NCI-H2196 treated with DMSO at 0.1 percent for 48 hours (cell line): ENCODE data around the gene NR4A3.

Experiments used
- DNase-seq: peaks from one replicate; lab custom pipeline; 2025; ENCODE audit not compliant: unreplicated experiment; lab: John Stamatoyannopoulos, UW

NR4A3 gene

DNA sequence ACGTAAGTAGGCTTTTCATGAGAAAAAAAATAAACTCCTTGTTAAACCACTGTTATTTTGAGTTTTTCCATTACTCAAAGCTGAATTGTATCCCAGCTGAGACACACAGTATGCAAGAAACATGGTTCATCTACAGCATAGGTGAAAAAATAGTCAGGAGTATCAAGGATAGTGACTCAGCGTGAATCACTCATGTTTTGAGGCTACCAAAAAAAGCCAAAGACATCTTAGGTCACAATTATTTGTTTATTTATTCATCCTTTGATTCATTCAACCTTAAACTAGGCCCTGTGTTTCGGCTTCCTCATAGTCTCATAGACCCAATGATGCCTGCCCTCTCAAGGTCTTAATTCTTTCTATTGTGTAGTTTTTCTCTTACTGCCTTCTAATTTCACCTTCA is 51.8 kb downstream of the NR4A3 start:
- DNase-seq: no peak

DNA sequence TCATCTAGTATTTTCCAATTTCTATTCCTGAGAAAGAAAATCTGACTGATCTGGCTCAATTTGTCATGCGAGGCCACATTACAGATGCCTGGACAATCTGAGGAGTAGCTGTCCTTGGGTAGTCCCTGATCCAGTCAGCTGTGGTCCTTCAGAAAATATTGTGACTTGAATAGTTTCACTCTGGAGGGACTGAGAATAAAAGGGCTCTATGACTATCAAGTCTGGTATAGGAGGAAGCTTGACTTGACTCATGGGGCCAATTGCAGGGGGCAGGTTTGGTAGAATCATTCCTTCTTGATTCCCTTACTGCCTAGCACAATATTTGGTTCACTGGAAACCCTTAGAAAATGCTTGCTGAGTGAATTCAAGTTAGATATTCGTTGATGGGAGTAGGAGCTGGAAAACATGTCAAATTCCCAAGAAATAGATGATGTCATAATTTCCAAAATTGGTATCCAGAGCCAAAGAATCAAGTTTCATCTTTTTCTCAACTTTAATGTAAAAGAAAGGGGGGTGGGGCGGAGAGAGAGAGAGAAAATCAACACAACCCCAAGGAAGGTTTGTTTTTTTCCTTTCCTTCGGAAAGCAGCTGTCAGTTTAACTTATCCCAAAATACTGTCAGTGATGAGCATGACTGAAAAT is 52.4 kb downstream of the NR4A3 start:
- no peak for DNase-seq

DNA sequence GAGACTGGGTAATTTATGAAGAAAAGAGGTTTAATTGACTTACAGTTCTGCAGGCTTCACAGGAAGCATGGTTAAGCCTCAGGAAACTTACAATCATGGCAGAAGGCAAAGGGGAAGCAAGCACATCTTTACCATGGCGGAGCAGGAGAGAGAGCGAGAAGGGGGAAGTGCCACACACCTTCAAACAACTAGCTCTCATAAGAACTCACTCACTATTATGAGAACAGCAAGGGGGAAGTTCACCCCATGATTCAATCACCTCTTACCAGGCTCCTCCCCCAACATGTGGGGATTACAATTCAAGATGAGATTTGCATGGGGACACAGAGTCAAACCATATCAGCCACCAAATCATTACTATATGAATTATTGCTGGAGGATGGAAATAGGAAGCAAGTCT is 54.5 kb downstream of the NR4A3 start:
- no peak for DNase-seq

DNA sequence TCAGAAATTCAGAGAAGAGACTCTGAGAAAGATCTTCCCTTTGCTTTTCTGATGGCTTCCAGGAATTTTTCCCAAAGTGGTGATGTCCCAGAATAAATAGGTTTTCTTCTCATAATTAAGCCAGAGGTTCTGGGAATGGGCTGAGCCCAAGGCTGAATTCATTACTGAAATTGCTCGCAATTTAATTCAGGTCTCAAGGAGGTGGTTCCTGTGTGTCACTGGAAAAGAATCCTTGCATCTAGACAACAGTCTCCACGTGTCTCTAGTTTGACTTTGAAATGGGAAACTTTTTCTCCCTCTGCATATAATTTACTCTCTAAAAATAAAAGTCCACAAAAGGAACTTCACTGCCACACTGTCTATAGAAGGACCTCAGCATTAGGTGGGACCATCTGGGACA is 57.0 kb downstream of the NR4A3 start:
- no peak for DNase-seq

DNA sequence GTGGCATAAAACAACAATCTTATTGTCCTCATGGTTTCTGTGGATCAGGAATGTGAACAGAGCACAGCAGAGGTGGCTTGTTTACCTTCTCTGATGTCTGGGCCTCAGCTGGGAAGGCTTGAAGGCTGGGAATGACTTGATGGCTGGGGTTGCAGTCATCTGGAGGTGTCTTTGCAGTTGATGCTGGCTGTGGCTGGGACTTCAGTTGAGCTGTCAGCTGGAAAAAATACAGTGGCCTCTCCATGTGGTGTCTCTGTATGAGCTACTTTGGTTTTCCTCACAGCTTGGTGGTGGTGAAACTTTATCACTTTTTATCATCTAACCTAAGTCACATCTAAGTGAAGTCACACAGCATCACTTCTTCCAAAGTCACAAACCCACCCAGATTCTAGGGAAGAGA is 60.1 kb downstream of the NR4A3 start:
- no peak for DNase-seq

DNA sequence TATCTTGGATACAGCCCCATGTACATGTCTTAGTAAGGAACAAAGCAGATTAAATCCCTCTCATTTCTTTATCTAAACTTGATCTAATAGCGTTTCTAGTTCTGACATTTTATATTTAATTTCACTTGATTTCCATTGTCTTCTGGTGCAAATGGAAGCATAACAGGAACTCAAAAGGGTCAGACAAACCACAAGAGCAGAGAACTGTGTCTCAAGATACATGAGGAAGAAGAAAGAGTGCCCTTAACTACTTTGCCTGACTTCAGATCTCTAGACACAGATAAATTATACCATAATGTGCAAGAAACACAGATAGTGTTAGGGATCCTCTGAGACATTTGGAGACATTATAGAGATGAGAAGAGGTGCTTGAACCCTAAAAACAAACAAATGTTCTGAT is 64.1 kb downstream of the NR4A3 start:
- DNase-seq: no peak

DNA sequence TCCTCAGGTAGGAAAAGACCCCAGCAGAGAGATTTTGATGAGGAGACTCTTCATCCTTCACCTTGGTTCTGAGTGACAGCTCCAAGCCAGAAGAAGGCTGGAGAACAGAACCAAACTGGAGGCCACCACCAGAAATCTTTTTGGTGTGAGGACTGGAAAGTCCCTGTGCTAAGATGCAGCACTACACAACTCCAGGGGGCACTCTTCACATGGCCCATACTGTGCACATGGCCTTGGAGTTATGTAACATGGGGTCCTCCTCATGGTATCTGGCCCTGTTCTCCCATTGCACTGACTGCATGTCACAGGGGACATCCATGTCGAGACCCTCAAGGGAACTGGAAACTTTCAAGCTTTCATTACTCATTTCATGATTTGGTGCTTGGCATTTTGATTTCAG is 67.4 kb downstream of the NR4A3 start:
- no peak for DNase-seq

DNA sequence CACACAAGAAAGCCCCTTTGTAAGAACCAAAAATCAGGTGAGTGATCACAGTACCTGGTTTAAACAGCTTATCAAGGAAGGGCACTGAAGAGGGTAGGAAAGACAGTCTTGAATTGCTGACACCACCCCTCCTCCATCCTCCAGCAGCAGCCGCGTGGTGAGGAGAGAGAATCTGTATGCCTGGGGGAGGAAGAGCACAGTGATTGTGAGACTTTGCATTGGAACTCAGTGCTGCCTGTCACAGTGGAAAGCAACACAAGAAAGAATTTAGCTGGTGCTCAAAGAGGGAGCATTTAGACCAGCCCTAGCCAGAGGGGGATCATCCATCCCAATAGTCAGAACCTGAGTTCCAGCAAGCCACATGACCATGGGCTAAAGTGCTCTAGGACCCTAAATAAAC is 73.1 kb downstream of the NR4A3 start:
- no peak for DNase-seq

DNA sequence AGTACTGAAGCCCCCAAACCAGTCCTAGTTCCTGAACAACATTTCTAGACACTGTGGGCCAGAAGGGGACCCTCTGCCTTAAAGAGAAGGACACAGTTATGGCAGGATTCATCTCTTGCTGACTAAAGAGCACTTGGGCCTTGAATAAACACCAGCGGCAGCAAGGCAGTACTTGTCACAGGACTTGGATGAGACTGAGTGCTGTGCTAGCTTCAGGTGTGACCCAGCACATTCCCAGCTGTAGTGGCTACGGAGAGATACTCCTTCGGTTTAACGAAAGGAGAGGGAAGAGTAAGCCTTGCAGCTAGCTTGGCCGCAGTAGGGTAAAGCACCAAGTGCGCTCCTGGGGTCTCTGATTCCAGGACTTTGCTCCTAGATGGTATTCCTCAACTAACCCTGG is 73.8 kb downstream of the NR4A3 start:
- DNase-seq: no peak

DNA sequence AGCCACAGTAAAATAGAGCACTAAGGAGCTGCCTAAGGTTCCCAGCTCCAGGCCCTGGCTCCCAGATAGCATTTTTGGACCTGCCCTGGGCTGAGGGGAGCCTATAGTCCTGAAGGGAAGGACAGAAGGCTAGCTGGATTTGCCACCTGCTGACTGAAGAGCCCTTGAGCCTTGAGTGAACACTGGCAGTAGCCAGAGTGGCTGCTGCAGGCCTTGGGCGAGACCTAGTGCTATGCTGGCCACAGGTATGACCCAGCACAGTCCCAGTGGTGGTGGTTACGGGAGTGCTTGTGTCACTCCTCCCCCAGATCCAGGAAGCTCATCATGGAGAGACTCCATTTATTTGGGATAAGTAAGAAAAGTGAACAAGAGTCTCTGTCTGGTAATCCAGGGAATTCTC is 74.4 kb downstream of the NR4A3 start:
- DNase-seq: no peak

DNA sequence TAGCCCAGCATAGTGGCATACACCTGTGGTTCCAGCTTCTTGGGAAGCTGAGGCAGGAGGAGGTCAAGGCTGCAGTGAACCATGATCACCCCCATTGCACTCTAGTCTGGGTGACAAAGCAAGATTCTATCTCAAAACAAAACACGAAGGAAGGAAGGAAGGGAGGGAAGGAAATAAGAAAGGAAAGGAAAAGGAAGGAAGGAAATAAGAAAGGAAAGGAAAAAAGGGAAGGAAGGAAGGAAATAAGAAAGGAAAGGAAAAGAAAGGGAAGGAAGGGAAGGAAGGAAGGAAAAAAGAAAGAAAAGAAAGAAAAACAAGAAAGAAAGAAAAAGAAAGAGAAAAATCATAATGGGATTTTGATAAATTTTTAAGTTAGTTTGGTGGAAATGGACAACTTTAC is 81.7 kb downstream of the NR4A3 start:
- no peak for DNase-seq

DNA sequence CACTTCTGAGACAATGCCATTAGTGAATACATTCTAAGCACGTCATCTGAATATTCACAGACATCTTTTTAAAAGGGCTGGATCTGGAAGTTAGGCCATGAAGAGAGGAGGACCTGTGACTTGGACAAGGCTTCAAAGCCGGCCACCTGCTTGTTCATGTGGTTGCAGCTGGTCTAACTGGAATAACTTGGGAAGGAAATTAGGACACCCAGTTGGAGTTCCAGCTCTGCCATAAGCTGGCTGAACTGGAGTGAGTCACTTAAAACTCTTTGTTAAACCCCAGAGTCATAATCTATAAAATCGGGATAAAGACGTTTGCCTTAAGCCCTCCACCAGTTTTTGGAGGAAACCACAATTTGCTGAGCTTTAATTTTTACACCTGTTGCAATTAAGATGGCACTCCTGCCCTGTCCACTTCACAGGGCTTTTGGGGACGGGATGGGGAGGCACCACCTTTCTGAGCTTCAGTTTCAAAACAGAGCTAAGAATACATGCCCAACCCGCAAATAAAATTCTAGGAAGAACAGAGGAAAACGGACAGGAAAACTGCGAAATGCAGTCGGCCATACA is 84.2 kb downstream of the NR4A3 start:
- DNase-seq: peak; percentile 23

DNA sequence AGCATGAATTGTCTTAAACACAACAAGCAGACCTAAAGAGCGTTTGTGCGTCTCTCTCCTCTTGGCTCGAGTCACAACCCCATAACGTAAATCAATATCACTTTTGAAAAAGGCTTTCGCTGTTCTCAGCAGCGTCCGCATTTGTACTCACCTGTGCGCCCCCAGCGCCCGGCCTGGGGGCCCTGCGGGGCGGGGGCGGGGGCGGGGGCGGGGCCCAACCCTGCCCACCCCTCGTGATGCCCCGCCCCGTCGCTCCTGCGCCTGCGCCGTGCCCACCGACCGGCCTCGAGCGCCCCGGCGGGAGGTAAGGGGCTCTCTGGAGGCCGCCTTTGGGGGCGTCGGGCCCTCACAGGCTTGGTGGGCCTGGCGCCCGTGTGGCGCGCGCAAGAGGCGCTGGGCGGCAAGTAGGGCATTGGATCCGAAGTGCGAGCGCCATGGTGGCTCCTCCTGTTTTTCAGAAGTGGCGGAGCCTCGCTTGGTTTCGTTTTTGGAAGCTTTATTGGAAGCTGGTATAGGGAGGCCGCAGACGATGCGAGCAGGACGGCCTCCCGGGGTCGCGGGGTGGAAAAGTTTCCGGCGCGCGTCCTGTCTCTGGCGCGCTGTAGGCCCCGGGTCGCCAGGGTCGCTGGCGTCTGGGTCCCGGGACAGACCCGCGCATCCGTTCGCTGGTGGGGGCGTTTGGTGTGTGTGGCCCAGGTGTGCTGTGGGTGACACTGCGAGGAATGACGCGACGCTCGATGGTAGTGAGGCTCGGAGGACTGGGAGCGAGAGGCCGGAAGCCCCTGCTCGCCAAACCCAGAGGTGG is 84.9 kb downstream of the NR4A3 start, which contains the start of gene STX17:
Gene STX17 (plus strand): TSS at position 252 of the 805 bp plus-strand sequence. CDS start 8,586 bp downstream, outside the sequence.
- DNase-seq: peak; percentile 63

DNA sequence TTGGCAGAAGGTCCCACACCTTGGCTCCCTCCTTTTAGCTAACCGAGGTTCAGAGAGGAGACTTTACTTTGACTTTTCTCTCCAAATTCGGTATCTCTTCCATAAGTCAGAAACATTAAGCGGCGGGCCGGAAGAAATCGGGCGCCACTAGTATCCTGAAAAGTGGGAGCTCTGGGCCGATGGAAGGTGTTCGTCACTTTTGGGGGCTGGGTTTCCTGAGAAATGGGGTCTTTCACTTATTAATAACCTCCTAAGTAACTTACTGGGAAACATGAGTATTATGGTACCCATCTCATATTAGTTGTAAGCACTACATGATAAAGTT is 85.5 kb downstream of the NR4A3 start:
- no peak for DNase-seq

DNA sequence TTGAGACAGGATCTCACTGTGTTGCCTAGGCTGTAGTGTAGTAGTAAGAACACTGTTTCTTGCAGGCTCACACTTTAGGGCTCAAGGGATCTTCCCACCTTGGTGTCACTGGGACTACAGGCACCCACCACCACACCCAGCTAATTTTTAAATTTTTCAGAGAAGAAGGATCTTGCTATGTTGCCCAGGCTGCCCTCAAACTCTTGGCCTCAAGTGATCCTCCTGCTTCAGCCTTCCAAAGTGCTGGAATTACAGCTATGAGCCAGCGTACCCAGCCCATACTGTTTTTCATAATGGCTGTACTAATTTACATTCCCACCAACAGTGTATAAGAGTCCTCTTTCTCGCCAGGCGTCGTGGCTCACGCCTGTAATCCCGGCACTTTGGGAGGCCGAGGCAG is 89.9 kb downstream of the NR4A3 start:
- no peak for DNase-seq
